ENCODE results near the gene LRRC28. TPM values are rescaled to one million over a fixed set of nuclear protein-coding genes. Genes with fewer than 3 reads are reported as not detected.

LRRC28 gene
- total RNA-seq, 2 donors from 2014 or later: 27.2 to 28.4 TPM

GRCh38 chr15:99416191-99417188 is 165.2 kb downstream of the LRRC28 start:
- TF ChIP-seq, protein P1, sequence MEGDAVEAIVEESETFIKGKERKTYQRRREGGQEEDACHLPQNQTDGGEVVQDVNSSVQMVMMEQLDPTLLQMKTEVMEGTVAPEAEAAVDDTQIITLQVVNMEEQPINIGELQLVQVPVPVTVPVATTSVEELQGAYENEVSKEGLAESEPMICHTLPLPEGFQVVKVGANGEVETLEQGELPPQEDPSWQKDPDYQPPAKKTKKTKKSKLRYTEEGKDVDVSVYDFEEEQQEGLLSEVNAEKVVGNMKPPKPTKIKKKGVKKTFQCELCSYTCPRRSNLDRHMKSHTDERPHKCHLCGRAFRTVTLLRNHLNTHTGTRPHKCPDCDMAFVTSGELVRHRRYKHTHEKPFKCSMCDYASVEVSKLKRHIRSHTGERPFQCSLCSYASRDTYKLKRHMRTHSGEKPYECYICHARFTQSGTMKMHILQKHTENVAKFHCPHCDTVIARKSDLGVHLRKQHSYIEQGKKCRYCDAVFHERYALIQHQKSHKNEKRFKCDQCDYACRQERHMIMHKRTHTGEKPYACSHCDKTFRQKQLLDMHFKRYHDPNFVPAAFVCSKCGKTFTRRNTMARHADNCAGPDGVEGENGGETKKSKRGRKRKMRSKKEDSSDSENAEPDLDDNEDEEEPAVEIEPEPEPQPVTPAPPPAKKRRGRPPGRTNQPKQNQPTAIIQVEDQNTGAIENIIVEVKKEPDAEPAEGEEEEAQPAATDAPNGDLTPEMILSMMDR (IDR thresholded peaks at IDR 0.05): no peak
- Histone ChIP-seq H3K4me3 (no peak overlapping the region), H3K4me1 (no peaks in the 10 kb centered on the region), H3K27ac (no peak overlapping the region), H3K9ac (ENCODE audit: low read depth in 2 of 2, low read length in 2 of 2) (no peak overlapping the region), H3K27me3 (no peaks in the 10 kb centered on the region), H3K9me3 (no peaks in the 10 kb centered on the region), H3K36me3 (no peaks in the 10 kb centered on the region)
- intact Hi-C loops (cut with DNase I): no loop called here
- peak; percentile 16 for DNase-seq

DNA sequence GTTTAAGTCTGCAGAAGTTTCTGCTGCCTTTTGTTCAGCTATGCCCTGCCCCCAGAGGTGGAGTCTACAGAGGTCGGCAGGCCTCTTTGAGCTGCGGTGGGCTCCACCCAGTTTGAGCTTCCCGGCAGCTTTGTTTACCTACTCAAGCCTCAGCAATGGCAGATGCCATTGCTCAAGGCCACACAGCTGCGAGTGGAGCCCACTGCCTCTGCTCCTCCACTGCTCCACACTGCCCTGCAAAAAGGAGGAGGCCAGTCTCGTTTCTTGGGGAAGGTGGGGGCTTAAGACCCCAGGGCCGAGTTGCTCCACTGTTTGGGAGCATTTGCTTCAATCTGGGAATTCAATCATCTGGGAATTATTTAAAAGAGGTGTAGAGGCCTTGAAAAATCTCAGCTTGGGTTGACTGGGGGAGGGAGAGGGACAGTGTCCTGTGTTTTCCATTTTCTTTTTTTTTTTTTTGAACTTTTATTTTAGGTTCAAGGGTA is 169.9 kb downstream of the LRRC28 start:
- DNase-seq: peak; percentile 58
- no peak overlapping the region for H3K9ac ChIP-seq (ENCODE audit: low read depth in 2 of 2, low read length in 2 of 2)
- TF ChIP-seq, protein P1 (IDR thresholded peaks at IDR 0.05): no peak
- intact Hi-C loops (cut with DNase I): no loop called here
- H3K4me1 ChIP-seq: peaks cover 3% of the 10 kb centered on the region
- H3K36me3 ChIP-seq: no peaks in the 10 kb centered on the region
- no peaks in the 10 kb centered on the region for H3K27me3 ChIP-seq
- H3K4me3 ChIP-seq: no peak overlapping the region
- H3K27ac ChIP-seq: peak overlapping the region; percentile 44
- no peaks in the 10 kb centered on the region for H3K9me3 ChIP-seq

DNA sequence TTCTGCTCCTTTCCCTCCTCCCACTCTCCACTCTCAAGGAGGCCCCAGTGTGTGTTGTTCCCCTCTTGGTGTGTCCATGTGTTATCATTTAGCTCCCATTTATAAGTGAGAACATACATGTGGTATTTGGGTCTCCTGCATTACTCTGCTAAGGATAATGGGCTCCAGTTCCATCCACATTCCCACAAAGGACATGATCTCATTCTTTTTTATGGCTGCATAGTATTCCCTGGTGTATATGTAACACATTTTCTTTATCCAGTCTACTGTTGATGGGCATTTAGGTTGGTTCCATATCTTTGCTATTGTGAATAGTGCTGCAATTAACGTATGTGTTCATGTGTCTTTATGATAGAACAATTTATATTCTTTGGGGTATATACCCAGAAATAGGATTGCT is 170.5 kb downstream of the LRRC28 start:
- intact Hi-C loops (cut with DNase I): no loop called here
- no peak overlapping the region for H3K9ac ChIP-seq (ENCODE audit: low read depth in 2 of 2, low read length in 2 of 2)
- no peaks in the 10 kb centered on the region for H3K27me3 ChIP-seq
- TF ChIP-seq, protein P1 (IDR thresholded peaks at IDR 0.05): no peak
- peak overlapping the region; percentile 44 for H3K27ac ChIP-seq
- no peak overlapping the region for H3K4me3 ChIP-seq
- peaks cover 7% of the 10 kb centered on the region for H3K4me1 ChIP-seq
- no peaks in the 10 kb centered on the region for H3K9me3 ChIP-seq
- no peak for DNase-seq
- no peaks in the 10 kb centered on the region for H3K36me3 ChIP-seq

DNA sequence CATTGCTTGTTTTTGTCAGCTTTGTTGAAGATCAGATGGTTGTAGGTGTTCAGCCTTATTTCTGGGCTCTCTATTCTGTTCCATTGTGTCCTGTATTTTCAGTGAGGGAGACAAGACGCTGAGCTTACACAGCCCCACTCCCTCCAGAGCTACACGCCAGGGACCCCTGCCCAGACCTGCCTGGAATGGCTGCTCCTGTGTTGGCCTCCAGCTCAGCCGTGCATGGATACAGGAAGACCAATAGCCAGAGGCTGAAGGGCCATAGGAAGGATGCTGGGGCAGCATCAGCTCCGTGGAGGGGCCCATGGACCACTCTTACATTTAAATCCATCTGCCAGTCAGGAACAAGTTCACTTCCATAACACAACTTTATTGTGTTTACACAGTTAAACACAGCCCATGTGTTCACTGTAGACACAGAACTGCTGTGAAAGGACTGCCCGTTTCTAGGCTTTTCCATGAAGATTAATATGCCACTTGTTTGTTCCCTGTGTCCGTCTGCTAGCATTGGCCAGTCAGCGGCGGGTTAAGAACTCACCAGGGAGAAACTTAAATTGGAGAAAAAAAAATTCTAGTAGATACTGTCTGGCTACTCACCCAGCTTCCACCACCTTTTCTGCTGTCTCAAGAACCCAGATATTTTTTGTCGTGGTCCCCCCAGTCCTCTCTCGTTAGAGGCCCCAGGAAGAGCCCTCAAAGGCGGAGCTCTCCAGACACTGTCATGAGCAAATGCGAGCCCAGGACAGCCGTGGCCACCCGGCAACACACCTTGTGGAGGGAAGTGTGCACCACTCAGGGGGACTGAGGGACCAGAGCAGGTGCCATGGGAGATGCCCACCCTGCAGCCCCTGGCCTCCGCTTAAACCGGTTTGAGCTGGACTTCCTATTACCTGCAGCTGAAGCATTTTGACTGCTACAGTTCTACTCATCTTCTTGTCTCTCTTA is 172.2 kb downstream of the LRRC28 start:
- H3K27ac ChIP-seq: no peak overlapping the region
- H3K4me1 ChIP-seq: peaks cover 8% of the 10 kb centered on the region
- H3K9me3 ChIP-seq: no peaks in the 10 kb centered on the region
- no peak for DNase-seq
- no peaks in the 10 kb centered on the region for H3K36me3 ChIP-seq
- intact Hi-C loops (cut with DNase I): no loop called here
- H3K4me3 ChIP-seq: no peak overlapping the region
- TF ChIP-seq, protein P1 (IDR thresholded peaks at IDR 0.05): no peak
- H3K9ac ChIP-seq (ENCODE audit: low read depth in 2 of 2, low read length in 2 of 2): no peak overlapping the region
- no peaks in the 10 kb centered on the region for H3K27me3 ChIP-seq

- no peak overlapping the region for H3K27ac ChIP-seq
- intact Hi-C loops (cut with DNase I): no loop called here
- DNase-seq: no peak
Measured at GRCh38 chr15:99424131-99424571, 172.9 kb downstream of the LRRC28 start.

More at GRCh38 chr15:99424131-99424571, 172.9 kb downstream of the LRRC28 start:
- H3K9me3 ChIP-seq: no peaks in the 10 kb centered on the region
- H3K4me3 ChIP-seq: no peak overlapping the region
- H3K9ac ChIP-seq (ENCODE audit: low read depth in 2 of 2, low read length in 2 of 2): no peak overlapping the region
- no peaks in the 10 kb centered on the region for H3K27me3 ChIP-seq
- TF ChIP-seq, protein P1 (IDR thresholded peaks at IDR 0.05): no peak
- no peaks in the 10 kb centered on the region for H3K36me3 ChIP-seq
- H3K4me1 ChIP-seq: peaks cover 8% of the 10 kb centered on the region

Data from colonic mucosa (tissue), 4 donors.